ENCODE results near the gene NXPH3.

Gene NXPH3

GRCh38 chr17:49603720-49604119 lies 28.0 kb downstream of the NXPH3 start (continued):
- TF ChIP-seq, protein P1, sequence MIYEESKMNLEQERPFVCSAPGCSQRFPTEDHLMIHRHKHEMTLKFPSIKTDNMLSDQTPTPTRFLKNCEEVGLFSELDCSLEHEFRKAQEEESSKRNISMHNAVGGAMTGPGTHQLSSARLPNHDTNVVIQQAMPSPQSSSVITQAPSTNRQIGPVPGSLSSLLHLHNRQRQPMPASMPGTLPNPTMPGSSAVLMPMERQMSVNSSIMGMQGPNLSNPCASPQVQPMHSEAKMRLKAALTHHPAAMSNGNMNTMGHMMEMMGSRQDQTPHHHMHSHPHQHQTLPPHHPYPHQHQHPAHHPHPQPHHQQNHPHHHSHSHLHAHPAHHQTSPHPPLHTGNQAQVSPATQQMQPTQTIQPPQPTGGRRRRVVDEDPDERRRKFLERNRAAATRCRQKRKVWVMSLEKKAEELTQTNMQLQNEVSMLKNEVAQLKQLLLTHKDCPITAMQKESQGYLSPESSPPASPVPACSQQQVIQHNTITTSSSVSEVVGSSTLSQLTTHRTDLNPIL (CRISPR knock-in tag; IDR thresholded peaks at IDR 0.05; ENCODE audit: low read depth) = no peak
- TF ChIP-seq BACH2 (CRISPR knock-in tag; IDR thresholded peaks at IDR 0.05; ENCODE audit: borderline replicate concordance) (no peak), OSR1 (CRISPR knock-in tag; IDR thresholded peaks at IDR 0.05) (no peak)

DNA sequence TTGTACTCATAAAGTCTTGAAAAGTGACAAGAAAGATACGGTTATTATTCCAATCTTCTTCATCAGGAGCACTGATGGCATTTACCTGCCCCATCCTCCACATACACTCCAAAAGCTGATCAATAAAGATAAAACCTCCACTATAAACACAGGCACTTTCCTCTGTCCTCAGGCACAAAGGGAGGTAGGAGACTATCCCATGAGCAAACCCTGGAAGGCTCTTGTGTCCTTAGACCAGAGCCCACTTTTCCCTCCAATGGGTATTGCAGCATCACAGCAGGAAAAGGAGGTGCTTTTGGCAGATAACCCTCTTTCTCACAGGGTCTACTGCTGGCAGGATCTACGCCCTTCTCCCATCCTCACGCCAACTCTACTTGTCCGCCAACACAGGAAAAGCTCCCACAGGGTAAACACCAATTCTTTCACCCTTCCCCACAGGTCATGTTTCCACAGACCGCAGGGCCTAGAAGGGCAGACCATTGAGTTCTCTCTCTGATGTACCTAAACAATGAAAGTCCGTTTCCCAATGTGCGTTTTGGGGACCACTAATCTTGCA lies 28.7 kb downstream of the NXPH3 start:
- TF ChIP-seq SNAI2 (CRISPR knock-in tag; IDR thresholded peaks at IDR 0.05) = no peak
- TF ChIP-seq, protein P1 (CRISPR knock-in tag; IDR thresholded peaks at IDR 0.05; ENCODE audit: low read depth) = no peak
- TF ChIP-seq ZFP30 (CRISPR knock-in tag; IDR thresholded peaks at IDR 0.05) = no peak
- TF ChIP-seq, protein P2, sequence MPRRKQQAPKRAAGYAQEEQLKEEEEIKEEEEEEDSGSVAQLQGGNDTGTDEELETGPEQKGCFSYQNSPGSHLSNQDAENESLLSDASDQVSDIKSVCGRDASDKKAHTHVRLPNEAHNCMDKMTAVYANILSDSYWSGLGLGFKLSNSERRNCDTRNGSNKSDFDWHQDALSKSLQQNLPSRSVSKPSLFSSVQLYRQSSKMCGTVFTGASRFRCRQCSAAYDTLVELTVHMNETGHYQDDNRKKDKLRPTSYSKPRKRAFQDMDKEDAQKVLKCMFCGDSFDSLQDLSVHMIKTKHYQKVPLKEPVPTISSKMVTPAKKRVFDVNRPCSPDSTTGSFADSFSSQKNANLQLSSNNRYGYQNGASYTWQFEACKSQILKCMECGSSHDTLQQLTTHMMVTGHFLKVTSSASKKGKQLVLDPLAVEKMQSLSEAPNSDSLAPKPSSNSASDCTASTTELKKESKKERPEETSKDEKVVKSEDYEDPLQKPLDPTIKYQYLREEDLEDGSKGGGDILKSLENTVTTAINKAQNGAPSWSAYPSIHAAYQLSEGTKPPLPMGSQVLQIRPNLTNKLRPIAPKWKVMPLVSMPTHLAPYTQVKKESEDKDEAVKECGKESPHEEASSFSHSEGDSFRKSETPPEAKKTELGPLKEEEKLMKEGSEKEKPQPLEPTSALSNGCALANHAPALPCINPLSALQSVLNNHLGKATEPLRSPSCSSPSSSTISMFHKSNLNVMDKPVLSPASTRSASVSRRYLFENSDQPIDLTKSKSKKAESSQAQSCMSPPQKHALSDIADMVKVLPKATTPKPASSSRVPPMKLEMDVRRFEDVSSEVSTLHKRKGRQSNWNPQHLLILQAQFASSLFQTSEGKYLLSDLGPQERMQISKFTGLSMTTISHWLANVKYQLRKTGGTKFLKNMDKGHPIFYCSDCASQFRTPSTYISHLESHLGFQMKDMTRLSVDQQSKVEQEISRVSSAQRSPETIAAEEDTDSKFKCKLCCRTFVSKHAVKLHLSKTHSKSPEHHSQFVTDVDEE (CRISPR knock-in tag; IDR thresholded peaks at IDR 0.05) = no peak
- TF ChIP-seq PPARA (CRISPR knock-in tag; IDR thresholded peaks at IDR 0.05; ENCODE audit: borderline replicate concordance) = no peak
- no peak for TF ChIP-seq PATZ1 (CRISPR knock-in tag; IDR thresholded peaks at IDR 0.05; ENCODE audit: borderline replicate concordance)
- TF ChIP-seq ZFP3 (CRISPR knock-in tag; IDR thresholded peaks at IDR 0.05) = no peak
- TF ChIP-seq ZNF565 (CRISPR knock-in tag; conservative IDR thresholded peaks at IDR 0.05; ENCODE audit: low read depth) = no peak
- no peak for TF ChIP-seq ISL1 (CRISPR knock-in tag; IDR thresholded peaks at IDR 0.05)
- TF ChIP-seq GLIS3 (CRISPR knock-in tag; IDR thresholded peaks at IDR 0.05) = no peak
- TF ChIP-seq, protein P3, sequence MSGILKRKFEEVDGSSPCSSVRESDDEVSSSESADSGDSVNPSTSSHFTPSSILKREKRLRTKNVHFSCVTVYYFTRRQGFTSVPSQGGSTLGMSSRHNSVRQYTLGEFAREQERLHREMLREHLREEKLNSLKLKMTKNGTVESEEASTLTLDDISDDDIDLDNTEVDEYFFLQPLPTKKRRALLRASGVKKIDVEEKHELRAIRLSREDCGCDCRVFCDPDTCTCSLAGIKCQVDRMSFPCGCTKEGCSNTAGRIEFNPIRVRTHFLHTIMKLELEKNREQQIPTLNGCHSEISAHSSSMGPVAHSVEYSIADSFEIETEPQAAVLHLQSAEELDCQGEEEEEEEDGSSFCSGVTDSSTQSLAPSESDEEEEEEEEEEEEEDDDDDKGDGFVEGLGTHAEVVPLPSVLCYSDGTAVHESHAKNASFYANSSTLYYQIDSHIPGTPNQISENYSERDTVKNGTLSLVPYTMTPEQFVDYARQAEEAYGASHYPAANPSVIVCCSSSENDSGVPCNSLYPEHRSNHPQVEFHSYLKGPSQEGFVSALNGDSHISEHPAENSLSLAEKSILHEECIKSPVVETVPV (CRISPR knock-in tag; IDR thresholded peaks at IDR 0.05) = no peak
- no peak for TF ChIP-seq OSR1 (CRISPR knock-in tag; IDR thresholded peaks at IDR 0.05)
- TF ChIP-seq TOX (CRISPR knock-in tag; IDR thresholded peaks at IDR 0.05; ENCODE audit: borderline replicate concordance) = no peak
- TF ChIP-seq ZNF8 (CRISPR knock-in tag; IDR thresholded peaks at IDR 0.05) = no peak
- TF ChIP-seq ARNTL (CRISPR knock-in tag; IDR thresholded peaks at IDR 0.05; ENCODE audit: borderline replicate concordance, low read depth) = no peak
- no peak for TF ChIP-seq BACH2 (CRISPR knock-in tag; IDR thresholded peaks at IDR 0.05; ENCODE audit: borderline replicate concordance)
- TF ChIP-seq, protein P4, sequence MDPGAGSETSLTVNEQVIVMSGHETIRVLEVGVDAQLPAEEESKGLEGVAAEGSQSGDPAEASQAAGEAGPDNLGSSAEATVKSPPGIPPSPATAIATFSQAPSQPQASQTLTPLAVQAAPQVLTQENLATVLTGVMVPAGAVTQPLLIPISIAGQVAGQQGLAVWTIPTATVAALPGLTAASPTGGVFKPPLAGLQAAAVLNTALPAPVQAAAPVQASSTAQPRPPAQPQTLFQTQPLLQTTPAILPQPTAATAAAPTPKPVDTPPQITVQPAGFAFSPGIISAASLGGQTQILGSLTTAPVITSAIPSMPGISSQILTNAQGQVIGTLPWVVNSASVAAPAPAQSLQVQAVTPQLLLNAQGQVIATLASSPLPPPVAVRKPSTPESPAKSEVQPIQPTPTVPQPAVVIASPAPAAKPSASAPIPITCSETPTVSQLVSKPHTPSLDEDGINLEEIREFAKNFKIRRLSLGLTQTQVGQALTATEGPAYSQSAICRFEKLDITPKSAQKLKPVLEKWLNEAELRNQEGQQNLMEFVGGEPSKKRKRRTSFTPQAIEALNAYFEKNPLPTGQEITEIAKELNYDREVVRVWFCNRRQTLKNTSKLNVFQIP (CRISPR knock-in tag; IDR thresholded peaks at IDR 0.05; ENCODE audit: borderline replicate concordance, low read depth) = no peak
- ATAC-seq = no peak

DNA sequence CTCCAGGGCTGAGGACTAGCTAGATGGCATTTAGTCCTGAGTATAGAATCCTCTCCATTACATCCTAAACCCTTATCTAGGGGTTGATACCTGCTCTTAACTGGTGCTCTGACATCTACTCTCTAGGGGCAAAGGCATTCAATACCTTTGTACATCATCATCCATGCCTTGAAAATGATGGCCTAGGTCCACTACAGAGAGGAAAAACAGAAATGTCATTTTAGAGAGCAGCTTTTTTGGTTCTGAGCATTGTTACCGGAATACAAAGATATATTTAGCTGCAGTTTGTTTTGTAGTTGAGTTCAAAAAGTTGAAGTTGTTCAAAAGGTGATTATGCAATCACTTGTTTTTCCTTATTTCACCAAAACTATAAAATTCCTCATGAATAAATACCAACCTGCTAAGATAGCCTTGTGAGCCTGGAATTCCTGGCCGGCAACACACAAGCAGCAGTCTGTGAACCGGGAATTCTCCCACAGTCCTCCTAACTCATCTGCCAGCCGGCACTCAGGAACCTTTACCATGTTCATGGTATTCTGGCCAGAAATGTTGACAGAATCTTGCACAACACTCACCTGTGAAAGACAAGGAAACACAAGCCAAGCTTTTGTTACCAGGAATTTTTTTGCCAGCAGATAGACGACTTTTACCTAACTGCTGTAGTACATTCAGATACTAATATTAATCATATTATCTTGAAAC lies 35.4 kb downstream of the NXPH3 start:
- ATAC-seq = no peak
- TF ChIP-seq TOX (CRISPR knock-in tag; IDR thresholded peaks at IDR 0.05; ENCODE audit: borderline replicate concordance) (no peak), BACH2 (CRISPR knock-in tag; IDR thresholded peaks at IDR 0.05; ENCODE audit: borderline replicate concordance) (no peak), ZNF8 (CRISPR knock-in tag; IDR thresholded peaks at IDR 0.05) (no peak), ZC3H10 (CRISPR knock-in tag; IDR thresholded peaks at IDR 0.05) (no peak), ARNTL (CRISPR knock-in tag; IDR thresholded peaks at IDR 0.05; ENCODE audit: borderline replicate concordance, low read depth) (no peak), CSDC2 (CRISPR knock-in tag; IDR thresholded peaks at IDR 0.05) (no peak), ESRRG (CRISPR knock-in tag; IDR thresholded peaks at IDR 0.05) (no peak), PPARA (CRISPR knock-in tag; IDR thresholded peaks at IDR 0.05; ENCODE audit: borderline replicate concordance) (no peak), ZFP30 (CRISPR knock-in tag; IDR thresholded peaks at IDR 0.05) (no peak), PATZ1 (CRISPR knock-in tag; IDR thresholded peaks at IDR 0.05; ENCODE audit: borderline replicate concordance) (no peak), ZFP3 (CRISPR knock-in tag; IDR thresholded peaks at IDR 0.05) (no peak), ZNF70 (CRISPR knock-in tag; IDR thresholded peaks at IDR 0.05) (no peak), ZNF565 (CRISPR knock-in tag; conservative IDR thresholded peaks at IDR 0.05; ENCODE audit: low read depth) (no peak), OSR1 (CRISPR knock-in tag; IDR thresholded peaks at IDR 0.05) (no peak)
- TF ChIP-seq, protein P4 (CRISPR knock-in tag; IDR thresholded peaks at IDR 0.05; ENCODE audit: borderline replicate concordance, low read depth) = no peak
